EL (cell line): ENCODE measurements around the gene BSG.
A peak's percentile ranks its signal among the peaks of the same experiment; 100 is the strongest.
"Not testable (repeated sequence)": the region's sequence is repeated elsewhere in the genome, so short reads cannot be mapped to it uniquely, and the experiment has no call there.

Experiments used
- DNase-seq: peaks from one replicate; pipeline ENCODE4 v3.0.0-alpha.2; 2016

The BSG gene

GRCh38 chr19:588741-589692 is 16.6 kb downstream of the BSG start:
- no peak for DNase-seq

- no peak for DNase-seq
Measured at GRCh38 chr19:589693-590395, 17.4 kb downstream of the BSG start, which contains the start of gene HCN2. TSS of gene HCN2 (plus strand) at chr19:589881. CDS start at chr19:589946, 65 bp downstream.

- peak; percentile 40 for DNase-seq
Measured at GRCh38 chr19:590396-590745, 18.0 kb downstream of the BSG start.

GRCh38 chr19:590750-591098 is 18.3 kb downstream of the BSG start:
- no peak for DNase-seq

GRCh38 chr19:591099-591958 is 18.9 kb downstream of the BSG start:
- DNase-seq: no peak

GRCh38 chr19:592101-592500 is 19.7 kb downstream of the BSG start:
- DNase-seq: no peak

- no peak for DNase-seq
Measured at GRCh38 chr19:593055-593454, 20.7 kb downstream of the BSG start.

GRCh38 chr19:593505-593904 is 21.1 kb downstream of the BSG start:
- no peak for DNase-seq

- DNase-seq: no peak
Measured at GRCh38 chr19:594265-594870, 22.0 kb downstream of the BSG start.

- DNase-seq: no peak
Measured at GRCh38 chr19:595326-596262, 23.2 kb downstream of the BSG start.

- DNase-seq: no peak
Measured at GRCh38 chr19:596263-596655, 23.9 kb downstream of the BSG start.

- no peak for DNase-seq
Measured at GRCh38 chr19:597406-598315, 25.3 kb downstream of the BSG start.

GRCh38 chr19:601310-601709 is 28.9 kb downstream of the BSG start:
- no peak for DNase-seq

GRCh38 chr19:601790-602189 is 29.4 kb downstream of the BSG start:
- DNase-seq: no peak

- DNase-seq: no peak
Measured at GRCh38 chr19:602391-603301, 30.2 kb downstream of the BSG start.

GRCh38 chr19:603302-603639 is 30.9 kb downstream of the BSG start:
- DNase-seq: not testable (repeated sequence)

GRCh38 chr19:603779-604178 is 31.4 kb downstream of the BSG start:
- DNase-seq: not testable (repeated sequence)

GRCh38 chr19:604355-604754 is 32.0 kb downstream of the BSG start:
- DNase-seq: no peak
